ENCODE data around the gene CAST.

Gene CAST

GRCh38 chr5:96818125-96818788 is 156.1 kb downstream of the CAST start:
- no peak for DNase-seq (ENCODE audit: low read depth in 2 of 2)

- no peak for DNase-seq (ENCODE audit: low read depth in 2 of 2)
These were observed 157.6 kb downstream of the CAST start for GRCh38 chr5:96819806-96820205.

- DNase-seq (ENCODE audit: low read depth in 2 of 2), result no peak
These were observed 159.2 kb downstream of the CAST start for GRCh38 chr5:96821260-96821916.

- no peak for DNase-seq (ENCODE audit: low read depth in 2 of 2)
These were observed 160.7 kb downstream of the CAST start for GRCh38 chr5:96822686-96823459.

GRCh38 chr5:96823900-96824380 is 161.8 kb downstream of the CAST start:
- DNase-seq (ENCODE audit: low read depth in 2 of 2), result no peak

Measured in activated CD4-positive, alpha-beta T cell treated with anti-CD3 and anti-CD28 coated beads for 24 hours (primary cell).